Stimulated activated naive CD8-positive, alpha-beta T cell treated with anti-CD3 and anti-CD28 coated beads, Interleukin-15, Interleukin-2, amounts not matched to agents 100 U/mL and 50 U/mL, for 24 hours (primary cell): ENCODE results near the gene KMT2E.
A peak's percentile ranks its signal among the peaks of the same experiment; 100 is the strongest.
"Not testable (repeated sequence)": the region's sequence is repeated elsewhere in the genome, so short reads cannot be mapped to it uniquely, and the experiment has no call there.

Experiments used
- ATAC-seq: fragments of 150-1000 bp; cut with Tn5 transposase; one replicate; pipeline ENCODE4 v1.10.0; 2021
- DNase-seq: peaks from one replicate; pipeline ENCODE4 v3.0.0; 2021

The KMT2E gene

DNA sequence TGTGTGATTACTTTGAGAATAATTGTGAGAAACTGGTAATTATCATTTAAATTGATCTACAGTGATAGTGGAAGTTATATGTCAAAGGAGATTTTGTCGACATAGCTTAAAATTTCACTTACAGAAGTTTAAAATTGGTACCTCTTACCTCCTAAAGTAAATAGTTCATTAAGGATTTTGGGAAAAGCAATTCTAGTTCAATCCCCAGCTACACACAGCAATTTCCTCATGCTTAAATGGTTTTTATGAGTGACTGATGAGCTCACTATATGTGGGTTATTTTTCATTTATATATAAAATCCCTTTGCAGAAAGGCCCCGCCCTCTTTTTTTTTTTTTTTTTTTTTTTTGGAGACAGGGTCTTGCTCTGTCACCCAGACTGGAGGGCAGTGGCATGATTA is 12.7 kb downstream of the KMT2E start:
- ATAC-seq, result no peak
- DNase-seq, result no peak

DNA sequence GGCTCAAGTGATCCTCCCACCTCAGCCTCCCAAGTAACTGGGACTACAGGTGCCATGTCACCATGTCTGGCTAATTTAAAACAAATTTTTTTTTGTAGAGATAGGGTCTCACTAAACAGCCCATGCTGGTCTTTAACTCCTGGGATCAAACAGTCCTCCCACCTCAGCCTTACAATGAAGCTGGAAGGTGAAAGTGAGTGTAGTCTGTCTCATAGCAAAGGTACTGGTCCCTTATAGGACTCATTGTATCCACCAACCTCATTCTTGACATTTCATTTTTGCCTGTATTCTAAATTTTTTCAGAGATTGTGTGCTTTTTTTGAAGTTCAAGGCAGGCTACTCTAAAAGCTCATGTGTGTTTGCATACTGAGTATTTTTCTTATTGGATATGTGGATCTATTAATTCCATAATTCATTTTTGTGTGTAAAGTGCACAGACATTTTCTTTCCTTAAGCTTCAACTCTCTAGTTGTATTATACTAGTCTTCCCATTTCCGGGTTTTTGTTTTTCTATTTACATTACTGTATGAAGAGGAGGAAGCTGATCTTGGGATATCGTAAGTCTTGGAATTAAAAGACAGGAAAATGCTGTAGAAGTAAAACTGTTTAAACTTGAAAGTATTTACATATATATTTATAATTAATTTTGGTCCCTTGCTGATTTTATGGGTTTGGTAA is 13.3 kb downstream of the KMT2E start:
- peak; percentile 49 for ATAC-seq
- DNase-seq, result no peak

DNA sequence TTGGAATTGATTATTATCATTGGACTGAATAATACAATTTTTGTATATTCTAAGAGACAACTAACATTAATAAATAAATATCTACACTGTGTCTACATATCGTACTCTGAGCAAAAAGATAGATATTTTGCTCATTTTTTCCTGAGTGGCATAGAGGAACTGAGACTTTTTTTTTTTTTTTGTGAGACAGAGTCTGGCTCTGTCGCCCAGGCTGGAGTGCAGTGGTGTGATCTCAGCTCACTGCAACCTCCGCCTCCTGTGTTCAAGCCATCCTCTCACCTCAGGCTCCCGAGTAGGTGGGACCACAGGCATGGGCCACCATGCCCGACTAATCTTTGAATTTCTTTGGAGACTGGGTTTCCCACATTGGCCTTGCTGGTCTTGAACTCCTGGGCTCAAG is 14.0 kb downstream of the KMT2E start:
- DNase-seq (no peak), ATAC-seq (no peak)

DNA sequence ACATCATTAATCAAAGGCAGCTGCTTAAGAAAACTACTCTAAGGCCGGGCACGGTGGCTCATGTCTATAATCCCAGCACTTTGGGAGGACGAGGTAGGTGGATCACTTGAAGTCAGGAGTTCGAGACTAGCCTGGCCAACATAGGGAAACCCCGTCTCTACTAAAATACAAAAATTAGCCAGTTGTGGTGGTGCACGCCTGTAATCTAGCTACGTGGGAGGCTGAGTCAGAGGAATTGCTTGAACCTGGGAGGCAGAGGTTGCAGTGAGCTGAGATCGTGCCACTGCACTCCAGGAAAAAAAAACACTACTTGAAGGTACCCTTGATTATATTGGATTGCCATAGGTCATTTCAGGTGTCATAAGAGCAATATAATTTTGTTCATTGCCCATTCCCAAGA is 14.9 kb downstream of the KMT2E start:
- ATAC-seq, DNase-seq: not testable (repeated sequence)

DNA sequence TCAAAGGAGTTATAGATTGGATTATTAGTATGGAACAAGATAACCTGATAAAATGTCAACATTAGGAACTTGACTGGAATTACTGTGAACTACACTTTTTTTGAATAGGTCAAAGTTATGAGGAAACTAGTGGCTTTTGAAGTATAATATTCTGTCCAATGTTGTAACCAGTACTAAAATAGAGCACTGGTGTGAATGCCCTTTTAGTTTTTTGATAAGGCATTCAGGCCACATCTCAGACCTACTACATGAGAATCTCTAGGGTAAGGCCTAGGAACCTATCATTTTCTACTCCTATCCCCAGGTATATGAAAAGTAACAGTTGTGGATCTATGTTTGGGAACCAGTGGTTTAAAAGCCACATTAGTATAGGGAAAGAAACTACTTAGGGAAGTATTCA is 16.4 kb downstream of the KMT2E start:
- no peak for ATAC-seq
- DNase-seq, result no peak

DNA sequence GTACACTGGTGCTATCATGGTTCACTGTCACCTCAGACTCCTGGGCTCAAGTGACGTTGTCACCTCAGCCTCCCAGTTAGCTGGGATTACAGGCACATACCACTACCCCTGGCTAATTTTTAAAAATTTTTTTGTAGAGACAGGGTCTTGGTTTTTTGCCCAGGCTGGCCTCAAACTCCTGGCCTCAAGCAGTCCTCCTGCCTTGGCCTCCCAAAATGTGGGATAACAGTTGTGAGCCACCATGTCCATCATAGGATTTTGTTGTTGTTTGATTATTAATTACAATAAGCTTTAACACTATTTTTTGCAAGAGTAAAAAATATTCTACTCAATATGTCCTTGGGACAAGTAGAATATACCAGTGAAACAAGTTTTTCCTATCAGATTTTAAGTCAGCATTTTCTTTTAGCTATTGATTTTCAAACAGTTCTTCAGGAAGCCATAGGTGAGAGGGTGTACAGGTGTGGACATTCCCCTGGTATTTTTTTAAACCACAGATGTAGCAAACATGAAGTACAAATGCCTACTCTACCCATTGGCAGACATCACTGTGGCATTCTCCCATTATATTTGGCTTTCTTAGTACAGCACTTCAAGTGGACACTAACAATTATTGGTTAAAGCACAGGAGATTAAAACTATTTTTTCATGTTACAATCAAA is 18.7 kb downstream of the KMT2E start:
- ATAC-seq (no peak), DNase-seq (no peak)

DNA sequence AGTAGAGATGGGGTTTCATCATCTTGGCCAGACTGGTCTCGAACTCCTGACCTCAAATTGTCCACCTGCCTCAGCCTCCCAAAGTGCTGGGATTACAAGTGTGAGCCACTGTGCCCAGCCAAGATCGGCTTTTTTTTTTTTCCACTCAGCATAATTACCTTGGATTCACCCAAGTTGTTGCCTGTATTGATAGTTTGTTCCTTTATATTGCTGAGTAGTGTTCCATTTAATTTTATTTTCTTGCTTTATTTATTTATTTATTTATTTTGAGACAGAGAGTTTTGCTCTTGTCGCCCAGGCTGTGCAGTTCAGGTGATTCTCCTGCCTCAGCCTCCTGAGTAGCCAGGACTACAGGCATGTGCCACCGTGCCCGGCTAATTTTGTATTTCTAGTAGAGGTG is 21.3 kb downstream of the KMT2E start:
- ATAC-seq, result no peak

DNA sequence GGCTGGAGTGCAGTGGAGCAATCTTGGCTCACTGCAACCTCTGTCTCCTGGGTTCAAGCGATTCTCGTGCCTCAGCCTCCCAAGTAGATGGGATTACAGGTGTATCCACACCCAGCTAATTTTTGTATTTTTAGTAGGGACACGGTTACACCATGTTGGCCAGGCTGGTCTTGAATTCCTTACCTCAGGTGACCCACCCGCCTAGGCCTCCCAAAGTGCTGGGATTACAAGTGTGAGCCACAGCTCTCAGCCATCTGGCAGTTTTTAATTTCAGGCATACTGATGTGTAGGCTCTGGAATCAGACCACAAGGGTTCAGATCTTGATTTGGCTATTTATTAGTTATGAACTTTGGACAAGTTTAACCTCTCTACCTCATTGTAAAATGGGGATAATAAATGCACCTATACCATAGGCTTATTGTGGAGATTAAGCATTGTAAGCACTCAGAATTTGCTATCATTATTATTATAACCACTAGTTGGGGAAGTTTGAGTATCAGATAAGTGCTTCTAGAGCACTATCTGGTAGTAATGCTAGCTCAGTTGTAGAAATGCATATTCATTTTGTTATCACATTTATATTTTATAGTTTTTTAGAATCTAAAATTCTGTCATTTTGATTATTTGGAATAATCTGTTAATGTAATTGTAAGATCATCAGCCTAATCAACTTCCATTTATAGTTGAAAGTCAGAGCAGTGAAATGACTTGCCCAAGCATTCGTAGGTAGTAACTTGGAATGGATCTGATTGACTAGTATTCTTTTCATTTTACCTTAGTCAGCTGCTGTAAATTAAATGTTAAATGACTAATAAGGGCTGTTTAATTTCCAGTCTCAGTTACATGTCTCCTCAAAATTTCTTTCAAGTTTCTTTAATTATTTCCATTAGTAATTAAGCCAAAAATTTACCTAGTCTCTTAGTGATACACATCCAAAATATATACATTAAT is 22.5 kb downstream of the KMT2E start:
- no peak for DNase-seq
- ATAC-seq, result peak; percentile 49

More for the DNA sequence above, 21.3 kb downstream of the KMT2E start:
- no peak for DNase-seq

DNA sequence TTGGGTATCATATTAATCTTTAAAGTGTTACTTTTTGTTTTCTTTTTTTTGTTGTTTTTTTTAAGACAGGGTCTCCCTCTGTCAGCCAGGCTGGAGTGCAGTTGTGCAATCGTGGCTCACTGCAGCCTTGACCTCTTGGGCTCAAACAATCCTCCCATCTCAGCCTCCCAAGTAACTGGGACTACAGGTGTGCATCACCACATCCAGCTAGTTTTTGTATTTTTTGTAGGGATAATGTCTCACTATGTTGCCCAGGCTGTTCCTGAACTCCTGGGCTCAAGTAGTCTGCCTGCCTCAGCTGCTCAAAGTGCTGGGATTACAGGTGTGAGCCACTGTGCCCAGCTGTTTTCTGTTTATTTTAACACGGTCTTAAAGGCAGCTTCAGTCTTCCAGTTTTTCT is 23.3 kb downstream of the KMT2E start:
- DNase-seq (no peak), ATAC-seq (no peak)

DNA sequence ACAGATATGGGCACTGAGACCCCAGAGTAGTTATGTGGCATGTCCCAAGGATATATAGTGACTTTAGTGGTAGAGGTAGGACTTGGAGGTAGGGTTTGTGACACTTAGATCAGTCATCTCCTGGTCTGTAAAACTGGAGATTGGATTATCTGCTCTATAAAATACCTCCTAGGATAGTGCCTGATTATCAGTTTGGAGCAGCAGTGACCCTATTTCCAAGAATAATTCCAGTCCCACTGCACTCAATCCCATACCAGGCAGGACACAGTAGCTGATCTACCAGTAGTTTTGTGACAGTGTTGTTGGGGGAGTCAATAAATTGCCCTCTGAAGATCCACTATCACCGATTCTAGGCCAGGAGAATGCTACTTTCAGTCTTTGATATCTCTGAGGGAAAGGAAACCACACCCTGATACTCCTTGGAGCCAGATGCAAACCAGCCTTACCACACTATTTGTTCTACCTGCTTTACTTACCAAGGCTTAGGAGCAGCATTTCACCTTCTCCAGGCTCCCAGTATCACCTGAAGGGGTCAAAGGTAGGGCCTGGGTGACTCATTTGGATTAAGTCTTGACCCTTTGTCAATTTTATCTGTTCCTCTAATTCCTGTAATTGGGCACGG is 30.6 kb downstream of the KMT2E start:
- no peak for ATAC-seq
- DNase-seq, result no peak

DNA sequence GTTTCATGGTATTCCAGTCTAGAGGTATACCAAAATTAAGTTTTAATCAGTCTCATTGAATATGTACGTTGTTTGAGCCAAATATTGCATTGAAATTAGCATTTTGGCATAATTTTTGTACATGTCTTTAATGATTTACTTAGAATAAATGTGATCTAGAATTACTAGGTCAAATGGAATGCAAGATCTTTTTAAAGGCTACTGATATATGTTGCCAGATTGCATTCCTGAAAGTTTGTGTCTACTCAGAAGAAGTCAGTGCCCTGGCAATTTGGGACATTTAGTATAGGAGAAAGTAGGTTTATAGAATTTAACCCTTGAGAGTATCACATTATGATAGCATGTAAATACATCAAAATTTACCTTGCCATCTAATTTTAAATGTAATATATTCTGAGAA is 32.4 kb downstream of the KMT2E start:
- ATAC-seq, result no peak
- no peak for DNase-seq

DNA sequence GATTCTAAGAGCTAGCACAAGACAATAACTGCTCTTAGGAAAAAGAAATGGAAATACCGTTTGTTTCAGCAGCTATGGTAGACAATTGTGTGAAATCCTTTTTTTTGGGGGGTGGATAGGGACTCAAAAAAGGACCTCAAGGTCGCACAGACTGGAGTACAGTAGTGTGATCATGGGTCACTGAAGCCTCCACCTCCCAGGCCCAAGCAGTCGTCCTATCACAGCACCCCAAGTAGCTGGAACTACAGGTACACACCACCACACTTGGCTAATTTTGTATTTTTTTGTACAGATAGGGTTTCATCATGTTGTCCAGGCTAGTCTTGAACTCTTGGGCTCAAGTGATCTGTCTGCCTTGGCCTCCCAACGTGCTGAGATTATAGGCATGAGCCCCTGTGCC is 33.9 kb downstream of the KMT2E start:
- DNase-seq, result no peak
- no peak for ATAC-seq

DNA sequence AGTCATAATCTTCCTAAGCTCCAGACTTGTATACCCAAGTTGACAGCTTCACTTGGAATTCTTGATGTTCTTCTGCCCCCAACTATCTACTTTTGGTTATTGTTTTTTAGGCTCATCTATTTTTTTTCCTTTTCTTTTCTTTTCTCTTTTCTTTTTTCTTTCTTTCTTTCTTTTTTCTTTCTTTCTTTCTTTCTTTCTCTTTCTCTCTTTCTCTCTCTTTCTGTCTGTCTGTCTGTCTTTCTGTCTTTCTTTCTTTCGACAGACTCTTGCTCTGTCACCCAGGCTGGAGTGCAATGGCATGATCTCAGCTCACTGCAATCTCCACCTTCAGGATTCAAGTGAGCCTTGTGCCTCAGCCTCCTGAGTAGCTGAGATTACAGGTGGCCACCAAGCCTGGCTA is 36.5 kb downstream of the KMT2E start:
- DNase-seq (no peak), ATAC-seq (no peak)

DNA sequence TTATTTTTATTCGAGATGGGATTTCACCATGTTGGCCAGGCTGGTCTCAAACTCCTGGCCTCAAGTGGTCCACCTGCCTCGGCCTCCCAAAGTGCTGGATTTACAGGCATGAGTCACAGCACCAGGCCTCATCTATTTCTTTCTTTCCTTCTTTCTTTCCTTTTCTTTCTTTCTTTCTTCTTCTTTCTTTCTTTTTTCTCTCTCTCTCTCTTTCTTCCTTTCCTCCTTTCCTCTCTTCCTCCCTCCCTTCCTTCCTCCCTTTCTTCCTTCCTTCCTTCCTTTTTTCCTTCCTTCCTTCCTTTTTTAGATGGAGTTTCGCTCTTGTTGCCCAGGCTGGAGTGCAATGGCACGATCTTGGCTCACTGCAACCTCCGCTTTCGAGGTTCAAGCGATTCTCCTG is 36.9 kb downstream of the KMT2E start:
- DNase-seq, ATAC-seq: not testable (repeated sequence)

DNA sequence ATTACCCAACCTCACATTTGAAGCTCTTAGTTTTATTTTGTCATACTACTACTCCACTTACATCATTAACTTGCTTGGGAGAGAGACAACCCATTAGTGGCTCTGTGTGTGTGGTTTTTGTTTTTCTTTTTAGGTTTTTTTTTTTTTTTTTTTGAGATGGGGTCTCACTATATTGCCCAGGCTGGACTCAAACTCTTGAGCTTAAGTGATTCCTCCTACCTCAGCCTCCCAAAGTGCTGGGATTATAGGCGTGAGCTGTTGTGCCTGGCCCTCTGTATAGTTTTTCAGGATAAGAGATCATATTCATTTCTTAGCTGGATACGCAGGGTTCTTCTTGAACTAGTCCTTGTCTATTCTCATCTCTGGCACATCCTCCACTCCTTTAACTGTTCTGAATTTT is 41.1 kb downstream of the KMT2E start:
- ATAC-seq (no peak), DNase-seq (no peak)

DNA sequence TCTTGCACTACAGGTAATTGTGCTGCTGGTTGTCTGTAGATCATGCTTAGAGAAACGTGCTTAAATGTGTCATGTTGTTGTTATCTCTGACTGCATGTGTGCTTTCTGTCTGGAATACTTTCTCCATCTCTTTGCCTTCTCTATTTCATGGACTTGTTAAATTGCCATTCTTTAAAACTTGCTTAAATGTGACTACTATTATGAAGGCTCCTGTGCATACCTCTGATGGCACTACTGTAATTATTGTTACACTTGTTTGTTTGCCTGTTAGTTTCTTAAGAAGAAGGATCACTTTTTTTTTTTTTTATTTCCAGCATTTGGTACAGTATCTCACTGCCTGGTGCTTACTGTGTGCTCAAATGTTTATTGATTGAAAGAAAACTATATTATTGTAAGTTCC is 41.6 kb downstream of the KMT2E start:
- no peak for ATAC-seq
- no peak for DNase-seq

DNA sequence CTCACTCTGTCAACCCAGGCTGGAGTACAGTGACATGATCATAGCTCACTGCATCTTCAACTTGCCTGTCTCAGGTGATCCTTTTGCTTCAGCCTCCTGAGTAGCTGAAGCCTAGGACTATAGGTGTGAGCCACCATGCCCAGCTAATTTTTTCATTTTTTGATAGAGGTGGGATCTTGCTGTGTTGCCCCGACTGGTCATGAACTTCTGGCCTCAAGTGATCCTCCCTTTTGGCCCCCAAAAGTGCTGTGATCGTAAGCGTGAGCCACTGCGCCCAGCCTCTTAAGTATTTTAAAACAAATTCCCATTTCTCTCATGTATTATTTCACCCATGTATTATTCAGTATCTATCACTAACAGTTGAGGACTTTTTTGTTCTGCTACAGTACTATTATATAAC is 43.5 kb downstream of the KMT2E start:
- ATAC-seq, result no peak
- no peak for DNase-seq

DNA sequence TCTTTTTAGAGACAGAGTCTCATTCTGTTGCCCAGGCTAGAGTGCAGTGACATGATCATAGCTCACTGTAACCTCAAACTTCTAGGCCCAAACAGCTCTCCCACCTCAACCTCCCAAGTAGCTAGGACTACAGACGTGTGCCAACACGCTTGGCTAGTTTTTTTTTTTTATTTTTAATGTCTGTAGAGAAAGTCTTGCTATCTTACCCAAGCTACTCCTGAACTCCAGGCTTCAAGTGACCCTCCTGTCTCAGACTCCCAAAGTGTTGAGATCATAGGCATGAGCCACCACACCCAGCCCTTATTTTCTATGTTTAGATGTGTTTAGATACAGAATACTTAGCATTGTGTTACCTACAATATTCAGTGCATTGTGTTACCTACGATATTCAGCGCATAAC is 46.4 kb downstream of the KMT2E start:
- no peak for DNase-seq
- no peak for ATAC-seq

DNA sequence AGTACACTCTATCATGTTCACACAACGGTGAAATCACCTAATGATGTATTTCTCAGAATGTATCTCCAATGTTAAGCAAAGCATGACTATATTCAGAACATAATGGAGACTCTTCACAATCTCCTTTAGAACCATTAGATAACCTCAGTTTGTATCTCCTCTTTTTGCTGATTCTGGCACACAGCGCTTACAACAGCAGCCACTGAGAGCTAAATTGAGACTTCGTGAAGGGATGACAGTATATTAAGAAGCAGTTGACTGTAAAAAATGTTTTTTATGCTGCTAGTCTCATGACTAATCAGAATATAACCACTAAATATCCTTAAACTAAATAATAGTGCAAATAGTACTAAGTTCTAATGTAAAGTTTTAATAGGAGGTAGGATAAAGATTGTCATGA is 46.9 kb downstream of the KMT2E start:
- DNase-seq (no peak), ATAC-seq (no peak)

DNA sequence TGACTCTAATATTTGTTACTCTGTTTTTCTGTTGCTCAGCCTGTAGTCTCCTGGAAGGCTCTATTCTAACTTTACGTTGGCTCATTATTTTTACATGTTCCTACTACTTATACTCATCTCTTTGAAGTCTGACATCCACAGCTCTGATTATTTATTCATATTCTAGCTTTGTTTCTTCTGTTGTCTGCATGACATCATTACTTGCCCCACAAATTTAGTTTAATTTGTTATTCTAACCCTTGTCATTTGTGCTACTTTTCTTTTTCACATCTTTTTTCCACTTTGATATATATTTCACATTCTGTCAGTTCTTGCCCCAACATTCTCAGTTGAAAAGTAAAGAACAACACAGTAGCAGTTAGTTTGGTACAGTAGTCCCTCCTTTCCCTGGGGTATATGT is 51.1 kb downstream of the KMT2E start:
- ATAC-seq, result no peak

DNA sequence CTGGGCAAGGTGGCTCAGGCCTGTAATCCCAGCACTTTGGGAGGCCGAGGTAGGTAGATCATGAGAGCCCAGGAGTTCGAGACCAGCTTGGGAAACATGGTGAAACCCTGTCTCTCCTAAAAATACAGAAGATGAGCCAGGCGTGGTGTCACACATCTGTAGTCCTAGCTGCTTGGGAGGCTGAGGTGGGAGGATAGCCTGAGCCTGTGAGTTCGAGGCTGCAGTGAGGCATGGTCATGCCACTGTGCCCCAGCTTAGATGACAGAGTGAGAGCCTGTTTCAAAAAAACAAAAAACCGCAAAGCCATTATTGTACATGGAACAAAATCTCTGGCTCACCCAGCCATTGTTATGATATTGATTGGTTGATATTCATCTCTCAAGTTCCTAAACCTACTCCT is 53.7 kb downstream of the KMT2E start:
- no peak for DNase-seq

More for the DNA sequence above, 51.1 kb downstream of the KMT2E start:
- no peak for DNase-seq

DNA sequence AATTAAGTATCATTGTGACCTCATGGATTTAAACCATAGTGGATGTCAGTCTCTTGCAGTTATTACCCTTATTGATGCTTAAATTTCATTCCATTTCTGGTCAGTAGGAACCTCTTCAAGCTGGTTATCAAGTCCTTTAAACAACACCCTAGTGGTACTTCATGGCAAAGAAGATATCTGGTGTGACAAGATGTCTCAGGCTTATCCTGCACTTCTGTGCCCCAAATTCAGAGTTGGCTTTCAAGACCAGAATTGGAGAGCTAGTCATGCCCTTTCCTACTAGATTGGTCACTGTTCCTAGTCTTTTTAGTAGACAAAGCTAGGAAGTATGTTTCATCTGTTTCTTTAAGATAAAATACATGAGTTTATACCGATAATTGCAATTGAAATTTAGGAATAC is 54.9 kb downstream of the KMT2E start:
- ATAC-seq, result no peak
- no peak for DNase-seq

More for the DNA sequence above, 53.7 kb downstream of the KMT2E start:
- no peak for ATAC-seq

DNA sequence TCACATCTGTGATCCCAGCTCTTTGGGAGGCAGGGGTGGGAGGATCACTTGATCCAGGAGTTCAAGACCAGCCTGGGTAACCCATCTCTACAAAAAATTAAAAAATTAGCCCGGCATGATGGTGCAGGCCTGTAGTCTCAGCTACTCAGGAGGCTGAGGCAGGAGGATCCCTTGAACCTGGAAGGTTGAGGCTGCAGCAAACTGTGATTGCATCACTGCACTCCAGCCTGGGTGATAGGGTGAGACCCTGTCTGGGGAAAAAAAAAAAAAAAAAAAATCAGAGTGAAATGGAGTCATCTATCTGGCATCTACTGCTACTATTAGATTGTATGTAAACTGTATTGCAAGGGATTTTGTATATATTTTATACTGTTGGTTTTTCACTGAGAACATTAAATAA is 59.1 kb downstream of the KMT2E start:
- DNase-seq (no peak), ATAC-seq (no peak)
